Liver (tissue), 9 donors: Measurements from ENCODE around the gene MGA. TPM values are rescaled to one million over a fixed set of nuclear protein-coding genes. Genes with fewer than 3 reads are reported as not detected.

Experiments
- DNase-seq: peaks from one replicate; pipeline ENCODE4 v3.0.0-alpha.2; 2017; ENCODE audit warnings: low spot score
- H3K27ac ChIP-seq, 2 donors: one replicate each; pipeline ENCODE4 v1.7.0; 2013; ENCODE audit warnings: inconsistent platforms in 2 of 2, low read length in 2 of 2, control low read depth in 1 of 2, low read depth in 1 of 2, mild to moderate bottlenecking in 1 of 2
- H3K27me3 ChIP-seq, 4 donors: one replicate each; pipeline versions ENCODE4 v1.6.1 to v1.7.0; 2013; ENCODE audit warnings: low read length in 3 of 4, inconsistent platforms in 1 of 4, mild to moderate bottlenecking in 1 of 4, moderate library complexity in 1 of 4; ENCODE audit not compliant: control insufficient read depth in 4 of 4, insufficient read depth in 4 of 4
- H3K36me3 ChIP-seq, 4 donors: one replicate each; pipeline versions ENCODE4 v1.6.1 to v1.7.0; 2013; ENCODE audit warnings: low read length in 3 of 4, mild to moderate bottlenecking in 3 of 4, low read depth in 1 of 4, moderate library complexity in 1 of 4; ENCODE audit not compliant: control insufficient read depth in 4 of 4, insufficient read depth in 3 of 4
- H3K4me1 ChIP-seq, 4 donors: one replicate each; pipeline versions ENCODE4 v1.6.1 to v1.7.0; 2013; ENCODE audit warnings: low read length in 3 of 4, mild to moderate bottlenecking in 3 of 4, moderate library complexity in 1 of 4; ENCODE audit not compliant: control insufficient read depth in 4 of 4, insufficient read depth in 4 of 4
- H3K4me3 ChIP-seq, 3 donors: one replicate each; pipeline versions ENCODE4 v1.6.1 to v1.7.0; 2013; ENCODE audit warnings: low read length in 3 of 3, control low read depth in 1 of 3, low read depth in 1 of 3, mild to moderate bottlenecking in 1 of 3
- H3K9ac ChIP-seq, 2 donors: one replicate each; pipeline ENCODE4 v1.7.0; 2013; ENCODE audit warnings: low read length in 2 of 2, mild to moderate bottlenecking in 2 of 2, moderate library complexity in 2 of 2, control low read depth in 1 of 2, low read depth in 1 of 2
- H3K9me3 ChIP-seq, 4 donors: one replicate each; pipeline versions ENCODE4 v1.6.1 to v1.7.0; 2013; ENCODE audit warnings: low read length in 3 of 4; ENCODE audit not compliant: control insufficient read depth in 4 of 4
- EGR1 ChIP-seq, 2 donors: IDR thresholded peaks; 2 replicates each; pipeline ENCODE4 v1.6.1; 2016 to 2018; ENCODE audit warnings: antibody characterized with exemption in 2 of 2, low read depth in 2 of 2
- FOXA1 ChIP-seq: IDR thresholded peaks from 2 replicates; pipeline ENCODE4 v1.6.1; 2016; ENCODE audit warnings: antibody characterized with exemption
- FOXA2 ChIP-seq: IDR thresholded peaks from 2 replicates; pipeline ENCODE4 v1.6.1; 2016; ENCODE audit warnings: antibody characterized with exemption
- GABPA ChIP-seq, 2 donors: IDR thresholded peaks in 1 of 2; conservative IDR thresholded peaks in 1 of 2; 2 replicates each; pipeline ENCODE4 v1.6.1; 2016; ENCODE audit warnings: antibody characterized with exemption in 2 of 2, mild to moderate bottlenecking in 1 of 2, moderate library complexity in 1 of 2
- HNF4A ChIP-seq, 2 donors: conservative IDR thresholded peaks; 2 replicates each; pipeline ENCODE4 v1.6.1; 2016; ENCODE audit warnings: antibody characterized with exemption in 2 of 2, mild to moderate bottlenecking in 2 of 2
- HNF4G ChIP-seq: IDR thresholded peaks from 2 replicates; pipeline ENCODE4 v1.6.1; 2016; ENCODE audit warnings: antibody characterized with exemption
- JUND ChIP-seq, 2 donors: IDR thresholded peaks; 2 replicates each; pipeline ENCODE4 v1.6.1; 2016; ENCODE audit warnings: antibody characterized with exemption in 2 of 2
- NR2F2 ChIP-seq: IDR thresholded peaks from 2 replicates; pipeline ENCODE4 v1.6.1; 2016; ENCODE audit warnings: antibody characterized with exemption
- RAD21 ChIP-seq, 2 donors: IDR thresholded peaks; 2 replicates each; pipeline ENCODE4 v1.6.1; 2016; ENCODE audit warnings: antibody characterized with exemption in 2 of 2, mild to moderate bottlenecking in 2 of 2
- RXRA ChIP-seq, 2 donors: IDR thresholded peaks; 2 replicates each; pipeline ENCODE4 v1.6.1; 2017 to 2018; ENCODE audit warnings: antibody characterized with exemption in 2 of 2, mild to moderate bottlenecking in 1 of 2
- SP1 ChIP-seq: IDR thresholded peaks from 2 replicates; pipeline ENCODE4 v1.6.1; 2018; ENCODE audit warnings: antibody characterized with exemption, mild to moderate bottlenecking
- TAF1 ChIP-seq: conservative IDR thresholded peaks from 2 replicates; pipeline ENCODE4 v1.6.1; 2016; ENCODE audit warnings: antibody characterized with exemption, mild to moderate bottlenecking
- YY1 ChIP-seq: IDR thresholded peaks from 2 replicates; pipeline ENCODE4 v1.6.1; 2016; ENCODE audit warnings: antibody characterized with exemption, mild to moderate bottlenecking
- WGBS: extraction: QIAGEN DNeasy Blood & Tissue Kit; methylation state at CpG from one replicate; pipeline ENCODE4 v1.1.7; 2013; 5-methylcytosine and 5-hydroxymethylcytosine counted together
- polyA plus RNA-seq, 2 donors: library from polyadenylated mRNA; stranded (reverse) in 1 of 2; unstranded in 1 of 2; fragments of 200-250 nt in 1 of 2; fragments of >200 nt in 1 of 2; fragmentation: Nextera tagmentation in 1 of 2; extraction: Ambion mirVana in 1 of 2; gene quantifications; one replicate each; pipeline versions ENCODE4 v1.2.1 to v1.2.3, GENCODE V29; 2013 to 2015
- total RNA-seq, 2 donors: library from RNA; depleted of rRNA; stranded (reverse); fragments of >200 nt; gene quantifications; one replicate each; pipeline ENCODE4 v1.2.3, GENCODE V29; 2014
- TF ChIP-seq, protein P1 (sequence below): IDR thresholded peaks from 2 replicates; pipeline ENCODE4 v1.6.1; 2016; ENCODE audit warnings: antibody characterized with exemption
- TF ChIP-seq, protein P2 (sequence below): IDR thresholded peaks from 2 replicates; pipeline ENCODE4 v1.6.1; 2016; ENCODE audit warnings: antibody characterized with exemption, mild to moderate bottlenecking
- TF ChIP-seq, protein P3 (sequence below): IDR thresholded peaks from 2 replicates; pipeline ENCODE4 v1.6.1; 2016; ENCODE audit warnings: antibody characterized with exemption
- TF ChIP-seq, protein P4 (sequence below): fragments of 150-350 bp; IDR thresholded peaks from 2 replicates; pipeline ENCODE4 v1.5.1; 2017; ENCODE audit warnings: improper control_type of control experiment, low read depth, low read length; ENCODE audit not compliant: missing input control
- TF ChIP-seq, protein P5 (sequence below): IDR thresholded peaks from 2 replicates; pipeline ENCODE4 v1.6.1; 2016; ENCODE audit warnings: antibody characterized with exemption
- donor health status: healthy.
- donor health status: healthy.
- donor health status: healthy.
- donor health status: healthy.
- donor health status: healthy.

MGA gene
- total and polyA plus RNA-seq, 4 donors, result 2.1 to 33.5 (median 13.2) TPM

DNA sequence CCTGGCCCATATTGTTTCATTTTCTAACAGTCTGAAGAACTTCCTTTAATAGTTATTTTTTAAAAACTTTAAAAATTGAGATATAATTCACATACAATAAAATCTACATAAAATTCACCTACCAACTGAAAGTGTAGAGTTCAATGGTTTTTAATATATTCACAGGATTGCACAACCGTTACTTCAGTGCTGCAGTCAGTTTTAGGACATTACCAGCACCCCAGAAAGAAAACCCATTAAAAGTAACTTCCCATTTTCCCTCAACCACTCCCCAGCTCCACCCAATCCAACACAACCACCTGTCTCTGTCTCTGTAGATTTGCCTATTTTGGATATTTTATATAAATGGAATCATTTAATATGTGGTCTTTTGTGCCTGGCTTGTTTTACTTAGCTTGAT lies 29.6 kb downstream of the MGA start:
- H3K36me3 ChIP-seq, result no peaks in the 10 kb centered on the region
- no peaks in the 10 kb centered on the region for H3K9me3 ChIP-seq
- no peak for DNase-seq
- 91% methylated on average over 1 of the region's 1 CpG for WGBS
- peaks cover 0 to 2% (median 1%) of the 10 kb centered on the region in 4 donors for H3K4me1 ChIP-seq
- TF ChIP-seq, protein P1, sequence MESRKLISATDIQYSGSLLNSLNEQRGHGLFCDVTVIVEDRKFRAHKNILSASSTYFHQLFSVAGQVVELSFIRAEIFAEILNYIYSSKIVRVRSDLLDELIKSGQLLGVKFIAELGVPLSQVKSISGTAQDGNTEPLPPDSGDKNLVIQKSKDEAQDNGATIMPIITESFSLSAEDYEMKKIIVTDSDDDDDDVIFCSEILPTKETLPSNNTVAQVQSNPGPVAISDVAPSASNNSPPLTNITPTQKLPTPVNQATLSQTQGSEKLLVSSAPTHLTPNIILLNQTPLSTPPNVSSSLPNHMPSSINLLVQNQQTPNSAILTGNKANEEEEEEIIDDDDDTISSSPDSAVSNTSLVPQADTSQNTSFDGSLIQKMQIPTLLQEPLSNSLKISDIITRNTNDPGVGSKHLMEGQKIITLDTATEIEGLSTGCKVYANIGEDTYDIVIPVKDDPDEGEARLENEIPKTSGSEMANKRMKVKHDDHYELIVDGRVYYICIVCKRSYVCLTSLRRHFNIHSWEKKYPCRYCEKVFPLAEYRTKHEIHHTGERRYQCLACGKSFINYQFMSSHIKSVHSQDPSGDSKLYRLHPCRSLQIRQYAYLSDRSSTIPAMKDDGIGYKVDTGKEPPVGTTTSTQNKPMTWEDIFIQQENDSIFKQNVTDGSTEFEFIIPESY, result no peak
- TF ChIP-seq EGR1 (IDR thresholded peaks at IDR 0.05; ENCODE audit: low read depth in 2 of 2) (no peak), RAD21 (IDR thresholded peaks at IDR 0.05) (no peak), NR2F2 (no peak), RXRA (IDR thresholded peaks at IDR 0.05) (no peak), YY1 (no peak), GABPA (IDR thresholded peaks at IDR 0.05 in 1 of 2, conservative IDR thresholded peaks at IDR 0.05 in 1 of 2) (no peak), SP1 (no peak), FOXA2 (no peak), HNF4G (no peak), JUND (IDR thresholded peaks at IDR 0.05) (no peak), HNF4A (conservative IDR thresholded peaks at IDR 0.05) (no peak), FOXA1 (no peak), TAF1 (no peak)
- TF ChIP-seq, protein P2, sequence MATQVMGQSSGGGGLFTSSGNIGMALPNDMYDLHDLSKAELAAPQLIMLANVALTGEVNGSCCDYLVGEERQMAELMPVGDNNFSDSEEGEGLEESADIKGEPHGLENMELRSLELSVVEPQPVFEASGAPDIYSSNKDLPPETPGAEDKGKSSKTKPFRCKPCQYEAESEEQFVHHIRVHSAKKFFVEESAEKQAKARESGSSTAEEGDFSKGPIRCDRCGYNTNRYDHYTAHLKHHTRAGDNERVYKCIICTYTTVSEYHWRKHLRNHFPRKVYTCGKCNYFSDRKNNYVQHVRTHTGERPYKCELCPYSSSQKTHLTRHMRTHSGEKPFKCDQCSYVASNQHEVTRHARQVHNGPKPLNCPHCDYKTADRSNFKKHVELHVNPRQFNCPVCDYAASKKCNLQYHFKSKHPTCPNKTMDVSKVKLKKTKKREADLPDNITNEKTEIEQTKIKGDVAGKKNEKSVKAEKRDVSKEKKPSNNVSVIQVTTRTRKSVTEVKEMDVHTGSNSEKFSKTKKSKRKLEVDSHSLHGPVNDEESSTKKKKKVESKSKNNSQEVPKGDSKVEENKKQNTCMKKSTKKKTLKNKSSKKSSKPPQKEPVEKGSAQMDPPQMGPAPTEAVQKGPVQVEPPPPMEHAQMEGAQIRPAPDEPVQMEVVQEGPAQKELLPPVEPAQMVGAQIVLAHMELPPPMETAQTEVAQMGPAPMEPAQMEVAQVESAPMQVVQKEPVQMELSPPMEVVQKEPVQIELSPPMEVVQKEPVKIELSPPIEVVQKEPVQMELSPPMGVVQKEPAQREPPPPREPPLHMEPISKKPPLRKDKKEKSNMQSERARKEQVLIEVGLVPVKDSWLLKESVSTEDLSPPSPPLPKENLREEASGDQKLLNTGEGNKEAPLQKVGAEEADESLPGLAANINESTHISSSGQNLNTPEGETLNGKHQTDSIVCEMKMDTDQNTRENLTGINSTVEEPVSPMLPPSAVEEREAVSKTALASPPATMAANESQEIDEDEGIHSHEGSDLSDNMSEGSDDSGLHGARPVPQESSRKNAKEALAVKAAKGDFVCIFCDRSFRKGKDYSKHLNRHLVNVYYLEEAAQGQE, result no peak
- TF ChIP-seq, protein P3, sequence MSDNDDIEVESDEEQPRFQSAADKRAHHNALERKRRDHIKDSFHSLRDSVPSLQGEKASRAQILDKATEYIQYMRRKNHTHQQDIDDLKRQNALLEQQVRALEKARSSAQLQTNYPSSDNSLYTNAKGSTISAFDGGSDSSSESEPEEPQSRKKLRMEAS, result no peak
- TF ChIP-seq, protein P4, sequence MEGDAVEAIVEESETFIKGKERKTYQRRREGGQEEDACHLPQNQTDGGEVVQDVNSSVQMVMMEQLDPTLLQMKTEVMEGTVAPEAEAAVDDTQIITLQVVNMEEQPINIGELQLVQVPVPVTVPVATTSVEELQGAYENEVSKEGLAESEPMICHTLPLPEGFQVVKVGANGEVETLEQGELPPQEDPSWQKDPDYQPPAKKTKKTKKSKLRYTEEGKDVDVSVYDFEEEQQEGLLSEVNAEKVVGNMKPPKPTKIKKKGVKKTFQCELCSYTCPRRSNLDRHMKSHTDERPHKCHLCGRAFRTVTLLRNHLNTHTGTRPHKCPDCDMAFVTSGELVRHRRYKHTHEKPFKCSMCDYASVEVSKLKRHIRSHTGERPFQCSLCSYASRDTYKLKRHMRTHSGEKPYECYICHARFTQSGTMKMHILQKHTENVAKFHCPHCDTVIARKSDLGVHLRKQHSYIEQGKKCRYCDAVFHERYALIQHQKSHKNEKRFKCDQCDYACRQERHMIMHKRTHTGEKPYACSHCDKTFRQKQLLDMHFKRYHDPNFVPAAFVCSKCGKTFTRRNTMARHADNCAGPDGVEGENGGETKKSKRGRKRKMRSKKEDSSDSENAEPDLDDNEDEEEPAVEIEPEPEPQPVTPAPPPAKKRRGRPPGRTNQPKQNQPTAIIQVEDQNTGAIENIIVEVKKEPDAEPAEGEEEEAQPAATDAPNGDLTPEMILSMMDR, result no peak
- TF ChIP-seq, protein P5, sequence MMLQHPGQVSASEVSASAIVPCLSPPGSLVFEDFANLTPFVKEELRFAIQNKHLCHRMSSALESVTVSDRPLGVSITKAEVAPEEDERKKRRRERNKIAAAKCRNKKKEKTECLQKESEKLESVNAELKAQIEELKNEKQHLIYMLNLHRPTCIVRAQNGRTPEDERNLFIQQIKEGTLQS, result no peak
- H3K27ac ChIP-seq, result no peak overlapping the region
- no peak overlapping the region for H3K4me3 ChIP-seq
- no peak overlapping the region for H3K9ac ChIP-seq
- no peaks in the 10 kb centered on the region for H3K27me3 ChIP-seq

DNA sequence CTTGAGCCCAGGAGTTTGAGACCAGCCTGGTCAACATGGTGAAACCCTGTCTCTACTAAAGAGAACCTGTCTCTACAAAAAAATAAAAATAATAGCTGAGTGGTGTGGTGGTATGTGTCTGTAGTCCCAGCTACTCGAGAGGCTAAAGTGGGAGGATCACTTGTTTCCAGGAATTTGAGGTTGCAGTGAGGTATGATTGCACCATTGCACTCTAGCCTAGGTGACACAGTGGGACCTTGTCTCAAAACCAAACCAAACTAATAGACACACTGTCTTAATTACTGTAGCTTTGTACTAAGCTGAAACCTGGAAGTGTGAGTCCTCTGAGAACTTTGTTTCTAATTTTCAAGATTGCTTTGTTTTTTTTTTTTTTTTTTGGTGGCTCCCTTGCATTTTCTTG lies 30.4 kb downstream of the MGA start:
- Histone ChIP-seq H3K36me3 (no peaks in the 10 kb centered on the region), H3K27me3 (no peaks in the 10 kb centered on the region), H3K4me3 (no peak overlapping the region), H3K9me3 (no peaks in the 10 kb centered on the region), H3K4me1 (peaks cover 0 to 2% (median 1%) of the 10 kb centered on the region in 4 donors), H3K9ac (no peak overlapping the region), H3K27ac (no peak overlapping the region)
- 36% methylated on average over 1 of the region's 1 CpG for WGBS
- no peak for DNase-seq
- TF ChIP-seq, protein P3, result no peak
- TF ChIP-seq, protein P4, result no peak
- TF ChIP-seq TAF1 (no peak), FOXA1 (no peak), JUND (IDR thresholded peaks at IDR 0.05) (no peak), SP1 (no peak)
- TF ChIP-seq, protein P1, result no peak
- TF ChIP-seq, protein P5, result no peak
